Natural killer cell (primary cell): ENCODE measurements around the gene MRO. TPM values are rescaled to one million over a fixed set of nuclear protein-coding genes. Genes with fewer than 3 reads are reported as not detected.

Experiments
- ATAC-seq, 3 donors: fragments of 150-1000 bp in 2 of 3; fragments of 200-7000 bp in 1 of 3; cut with Tn5 transposase; 1 replicate in 1 of 3; 2 replicates in 2 of 3; pipeline ENCODE4 v1.10.0; 2021; ENCODE audit warnings: mild to moderate bottlenecking in 2 of 3, moderate library complexity in 2 of 3
- DNase-seq, 2 donors: peaks; one replicate each; pipeline versions ENCODE4 v3.0.0 to v3.0.0-alpha.2; 2013 to 2021; ENCODE audit warnings: mixed read lengths in 1 of 2
- H3K27ac ChIP-seq: one replicate; pipeline ENCODE4 v1.5.1; 2013; ENCODE audit warnings: mild to moderate bottlenecking, low read length
- H3K27me3 ChIP-seq: one replicate; pipeline ENCODE4 v1.6.1; 2013; ENCODE audit warnings: low read length; ENCODE audit not compliant: control insufficient read depth, insufficient read depth
- H3K36me3 ChIP-seq: one replicate; pipeline ENCODE4 v1.6.1; 2013; ENCODE audit warnings: low read length; ENCODE audit not compliant: control insufficient read depth, insufficient read depth
- H3K4me1 ChIP-seq: one replicate; pipeline ENCODE4 v1.6.1; 2013; ENCODE audit warnings: low read length; ENCODE audit not compliant: control insufficient read depth, insufficient read depth
- H3K4me3 ChIP-seq: one replicate; pipeline ENCODE4 v1.5.1; 2013; ENCODE audit warnings: low read length
- H3K9me3 ChIP-seq: one replicate; pipeline ENCODE4 v1.6.1; 2013; ENCODE audit warnings: low read length; ENCODE audit not compliant: control insufficient read depth, insufficient read depth
- H3K27ac Mint-ChIP-seq, 2 donors: one replicate each; pipeline ENCODE4 v1.8.0; 2022; ENCODE audit warnings: mild to moderate bottlenecking in 2 of 2, mixed read lengths in 2 of 2, moderate library complexity in 1 of 2
- H3K27me3 Mint-ChIP-seq, 2 donors: one replicate each; pipeline ENCODE4 v1.8.0; 2022; ENCODE audit warnings: low read depth in 2 of 2, mixed read lengths in 2 of 2
- H3K36me3 Mint-ChIP-seq: one replicate; pipeline ENCODE4 v1.8.0; 2022; ENCODE audit warnings: mixed read lengths
- H3K4me1 Mint-ChIP-seq, 2 donors: one replicate each; pipeline ENCODE4 v1.8.0; 2022; ENCODE audit warnings: mixed read lengths in 2 of 2
- H3K4me3 Mint-ChIP-seq: one replicate; pipeline ENCODE4 v1.8.0; 2022; ENCODE audit warnings: mild to moderate bottlenecking, moderate library complexity, mixed read lengths
- H3K9me3 Mint-ChIP-seq, 2 donors: one replicate each; pipeline ENCODE4 v1.8.0; 2022; ENCODE audit warnings: mixed read lengths in 2 of 2
- WGBS: methylation state at CpG from one replicate; pipeline ENCODE4 v1.1.7; 2013; ENCODE audit warnings: missing lambda C conversion rate; ENCODE audit not compliant: insufficient coverage; 5-methylcytosine and 5-hydroxymethylcytosine counted together
- intact Hi-C: fragments of 100-400 bp; cut with micrococcal nuclease; formaldehyde crosslinking; loops from one replicate; pipeline ENCODE4 v1.14.2; 2022
- total RNA-seq, 4 donors: library from RNA; stranded (reverse); fragments of 120-200 nt in 1 of 4; gene quantifications; one replicate each; pipeline versions ENCODE4 v1.2.3 to v1.2.4, GENCODE V29; 2013 to 2022
- TF ChIP-seq, protein P1 (sequence below): fragments of 200-600 bp; IDR thresholded peaks from one replicate; pipeline ENCODE4 v1.8.0; 2022; ENCODE audit warnings: antibody characterized with exemption

The MRO gene
- not detected for total RNA-seq
- not detected for total RNA-seq (2013)

DNA sequence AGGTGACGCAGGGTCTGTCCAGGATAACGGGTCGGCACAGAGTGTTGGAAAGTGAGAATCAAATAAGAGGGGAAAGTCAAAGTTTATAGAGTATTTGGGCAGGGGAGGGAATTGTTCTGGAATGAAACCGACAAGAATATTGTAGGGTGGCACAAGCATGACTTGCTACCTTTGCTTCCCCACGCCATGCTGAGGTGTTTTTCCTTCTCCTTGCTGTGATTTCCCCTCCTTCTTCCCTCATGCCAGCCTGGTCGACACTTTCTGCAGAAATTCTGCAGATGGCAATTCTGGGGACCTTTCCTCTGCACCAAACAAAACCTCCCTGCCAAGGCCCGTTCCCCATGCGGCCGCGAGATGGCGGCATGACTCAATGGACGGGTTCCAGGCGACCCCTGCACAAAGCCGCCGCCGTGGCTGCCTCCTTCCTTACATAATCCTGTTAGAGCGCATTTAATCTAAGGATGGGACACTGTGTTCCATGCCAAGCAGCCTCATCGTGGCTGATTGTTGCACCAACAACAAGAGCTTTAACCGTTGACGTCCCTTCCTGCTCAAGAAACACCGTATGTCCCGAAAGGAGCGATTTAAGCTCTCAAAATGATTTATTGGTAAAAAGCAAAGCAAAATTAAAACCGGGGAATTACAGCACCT is at the start of gene MRO:
Gene MRO, minus strand, starts transcription at position 289 of the 651 bp plus-strand sequence. CDS start 10,616 bp downstream, outside the sequence.
- H3K4me1 ChIP-seq = peaks cover 11% of the 10 kb centered on the region
- ATAC-seq (peak; percentile 98 to 100 (median 100)), DNase-seq (peak; percentile 74 to 89)
- Mint-ChIP-seq H3K36me3 (no peaks in the 10 kb centered on the region), H3K9me3 (no peaks in the 10 kb centered on the region), H3K27me3 (peaks cover 0 to 6% of the 10 kb centered on the region in 2 donors), H3K4me3 (no peak within 1 kb of the TSS), H3K27ac (no peak within 1 kb of the TSS), H3K4me1 (no peaks in the 10 kb centered on the region)
- TF ChIP-seq, protein P1, sequence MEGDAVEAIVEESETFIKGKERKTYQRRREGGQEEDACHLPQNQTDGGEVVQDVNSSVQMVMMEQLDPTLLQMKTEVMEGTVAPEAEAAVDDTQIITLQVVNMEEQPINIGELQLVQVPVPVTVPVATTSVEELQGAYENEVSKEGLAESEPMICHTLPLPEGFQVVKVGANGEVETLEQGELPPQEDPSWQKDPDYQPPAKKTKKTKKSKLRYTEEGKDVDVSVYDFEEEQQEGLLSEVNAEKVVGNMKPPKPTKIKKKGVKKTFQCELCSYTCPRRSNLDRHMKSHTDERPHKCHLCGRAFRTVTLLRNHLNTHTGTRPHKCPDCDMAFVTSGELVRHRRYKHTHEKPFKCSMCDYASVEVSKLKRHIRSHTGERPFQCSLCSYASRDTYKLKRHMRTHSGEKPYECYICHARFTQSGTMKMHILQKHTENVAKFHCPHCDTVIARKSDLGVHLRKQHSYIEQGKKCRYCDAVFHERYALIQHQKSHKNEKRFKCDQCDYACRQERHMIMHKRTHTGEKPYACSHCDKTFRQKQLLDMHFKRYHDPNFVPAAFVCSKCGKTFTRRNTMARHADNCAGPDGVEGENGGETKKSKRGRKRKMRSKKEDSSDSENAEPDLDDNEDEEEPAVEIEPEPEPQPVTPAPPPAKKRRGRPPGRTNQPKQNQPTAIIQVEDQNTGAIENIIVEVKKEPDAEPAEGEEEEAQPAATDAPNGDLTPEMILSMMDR = peak; percentile 94
- no peaks in the 10 kb centered on the region for H3K36me3 ChIP-seq
- no peaks in the 10 kb centered on the region for H3K9me3 ChIP-seq
- H3K4me3 ChIP-seq = peak within 1 kb of the TSS; percentile 21
- no peak within 1 kb of the TSS for H3K27ac ChIP-seq
- H3K27me3 ChIP-seq = peaks cover 5% of the 10 kb centered on the region
- intact Hi-C loops = loop anchor here (1.0 to 10.0 kb wide), 2 partner anchors 231 to 565 kb away; no protein-coding TSS in a partner anchor
- WGBS = 1% methylated on average over 24 of the region's 24 CpGs

DNA sequence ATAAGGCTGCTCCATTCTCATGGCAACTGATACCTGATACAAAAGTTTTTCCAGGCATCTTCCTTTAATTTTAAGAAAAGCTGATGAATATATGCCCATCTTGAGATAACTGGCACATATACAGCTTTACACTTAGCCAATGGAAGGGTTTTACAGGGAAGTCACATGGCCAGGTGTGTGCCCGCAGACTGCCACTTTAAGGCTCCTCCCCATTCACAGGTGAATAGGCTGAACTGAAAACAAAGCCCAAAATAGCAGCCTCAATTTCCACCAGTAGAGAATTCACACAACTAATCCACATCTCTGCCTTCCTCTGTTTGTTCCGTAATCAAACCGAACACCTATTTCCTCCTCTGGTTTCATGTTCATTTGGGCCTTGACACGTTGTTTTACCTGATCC is 49.3 kb upstream of the MRO start:
- H3K9me3 Mint-ChIP-seq = no peaks in the 10 kb centered on the region
- H3K27me3 Mint-ChIP-seq = peaks cover 0 to 5% of the 10 kb centered on the region in 2 donors
- DNase-seq (no peak), ATAC-seq (no peak)
- H3K36me3 Mint-ChIP-seq = no peaks in the 10 kb centered on the region
- Histone ChIP-seq H3K4me3 (no peak overlapping the region), H3K9me3 (no peaks in the 10 kb centered on the region), H3K4me1 (no peaks in the 10 kb centered on the region), H3K27me3 (no peaks in the 10 kb centered on the region), H3K36me3 (no peaks in the 10 kb centered on the region), H3K27ac (no peak overlapping the region)
- TF ChIP-seq, protein P1 = no peak
- no peaks in the 10 kb centered on the region for H3K4me1 Mint-ChIP-seq
- intact Hi-C loops = no loop called here
- 93% methylated on average over 4 of the region's 4 CpGs for WGBS
- H3K4me3 Mint-ChIP-seq = no peak overlapping the region
- H3K27ac Mint-ChIP-seq = no peak overlapping the region

GRCh38 chr18:50866765-50867164 is 46.9 kb upstream of the MRO start:
- no peaks in the 10 kb centered on the region for H3K36me3 ChIP-seq
- no peak overlapping the region for H3K27ac Mint-ChIP-seq
- no peaks in the 10 kb centered on the region for H3K4me1 ChIP-seq
- no peaks in the 10 kb centered on the region for H3K36me3 Mint-ChIP-seq
- H3K27me3 ChIP-seq = no peaks in the 10 kb centered on the region
- H3K27ac ChIP-seq = no peak overlapping the region
- DNase-seq (no peak), ATAC-seq (no peak)
- no peaks in the 10 kb centered on the region for H3K9me3 Mint-ChIP-seq
- no peaks in the 10 kb centered on the region for H3K9me3 ChIP-seq
- intact Hi-C loops = no loop called here
- no peak overlapping the region for H3K4me3 Mint-ChIP-seq
- H3K27me3 Mint-ChIP-seq = no peaks in the 10 kb centered on the region
- H3K4me1 Mint-ChIP-seq = no peaks in the 10 kb centered on the region
- H3K4me3 ChIP-seq = no peak overlapping the region
- TF ChIP-seq, protein P1 = no peak
